CD8-positive, alpha-beta memory T cell (primary cell): ENCODE data around the gene NOVA2. TPM values are rescaled to one million over a fixed set of nuclear protein-coding genes. Genes with fewer than 3 reads are reported as not detected.
A peak's percentile ranks its signal among the peaks of the same experiment; 100 is the strongest.

Experiments
- CTCF ChIA-PET: fragments of 350-600 bp; sonication (Branson Sonifier 250); formaldehyde crosslinking; loops from one replicate; lab custom pipeline; 2021; ENCODE audit warnings: antibody characterized with exemption; lab: Charles Lee
- POLR2A ChIA-PET: fragments of 350-600 bp; sonication (Branson Sonifier 250); formaldehyde crosslinking; loops from one replicate; lab custom pipeline; 2021; ENCODE audit warnings: antibody characterized with exemption; lab: Charles Lee
- DNase-seq, 5 donors: peaks; one replicate each; pipeline versions ENCODE4 v3.0.0 to v3.0.0-alpha.2; 2020 to 2022; ENCODE audit warnings: mixed read lengths in 1 of 5
- H3K27ac ChIP-seq: one replicate; pipeline ENCODE4 v1.7.0; 2013; ENCODE audit warnings: low read depth, mild to moderate bottlenecking, low read length, moderate library complexity
- H3K27me3 ChIP-seq: 2 replicates; pipeline ENCODE4 v1.7.0; 2013; ENCODE audit warnings: low read length, mild to moderate bottlenecking; ENCODE audit not compliant: insufficient read depth, poor library complexity, severe bottlenecking
- H3K36me3 ChIP-seq: 2 replicates; pipeline ENCODE4 v1.7.0; 2013; ENCODE audit warnings: mild to moderate bottlenecking, low read length, moderate library complexity; ENCODE audit not compliant: insufficient read depth
- H3K4me1 ChIP-seq: 2 replicates; pipeline ENCODE4 v1.7.0; 2013; ENCODE audit warnings: mild to moderate bottlenecking, low read length, moderate library complexity; ENCODE audit not compliant: insufficient read depth
- H3K4me3 ChIP-seq: 2 replicates; pipeline ENCODE4 v1.7.0; 2013; ENCODE audit warnings: mild to moderate bottlenecking, low read length
- H3K9me3 ChIP-seq: 2 replicates; pipeline ENCODE4 v1.7.0; 2013; ENCODE audit warnings: mild to moderate bottlenecking, low read length
- H3K27ac Mint-ChIP-seq, 8 donors: one replicate each; pipeline ENCODE4 v1.8.0; 2020 to 2021; ENCODE audit warnings: mixed read lengths in 8 of 8, mild to moderate bottlenecking in 6 of 8, inconsistent platforms in 3 of 8, moderate library complexity in 3 of 8
- H3K27me3 Mint-ChIP-seq, 2 donors: one replicate each; pipeline ENCODE4 v1.8.0; 2020 to 2021; ENCODE audit warnings: mixed read lengths in 2 of 2, mild to moderate bottlenecking in 1 of 2, moderate library complexity in 1 of 2
- H3K36me3 Mint-ChIP-seq, 3 donors: one replicate each; pipeline ENCODE4 v1.8.0; 2020 to 2021; ENCODE audit warnings: mixed read lengths in 3 of 3, inconsistent platforms in 1 of 3, mild to moderate bottlenecking in 1 of 3
- H3K4me1 Mint-ChIP-seq, 3 donors: one replicate each; pipeline ENCODE4 v1.8.0; 2020 to 2021; ENCODE audit warnings: mixed read lengths in 3 of 3, inconsistent platforms in 1 of 3, mild to moderate bottlenecking in 1 of 3
- H3K4me3 Mint-ChIP-seq, 7 donors: one replicate each; pipeline ENCODE4 v1.8.0; 2020 to 2021; ENCODE audit warnings: mixed read lengths in 7 of 7, mild to moderate bottlenecking in 6 of 7, moderate library complexity in 4 of 7, inconsistent platforms in 2 of 7
- H3K9me3 Mint-ChIP-seq, 5 donors: one replicate each; pipeline ENCODE4 v1.8.0; 2020 to 2022; ENCODE audit warnings: mixed read lengths in 5 of 5, mild to moderate bottlenecking in 3 of 5, moderate library complexity in 2 of 5, inconsistent platforms in 1 of 5
- polyA plus RNA-seq: library from polyadenylated mRNA; unstranded; fragments of 300-500 nt; fragmentation: Illumina TruSeq; gene quantifications from one replicate; pipeline ENCODE4 v1.2.3, GENCODE V29; 2021
- total RNA-seq, 2 experiments: library from RNA; stranded (reverse); gene quantifications; one replicate each; pipeline ENCODE4 v1.2.3, GENCODE V29; 2021

NOVA2 gene
- total and polyA plus RNA-seq, 3 experiments from 2014 or later = not detected

GRCh38 chr19:46018729-46019251 lies 45.1 kb upstream of the NOVA2 start:
- H3K4me1 Mint-ChIP-seq = peaks cover 13 to 22% (median 19%) of the 10 kb centered on the region in 3 donors
- Histone ChIP-seq H3K4me1 (peaks cover 10% of the 10 kb centered on the region), H3K9me3 (no peaks in the 10 kb centered on the region), H3K27me3 (peaks cover 8% of the 10 kb centered on the region), H3K4me3 (no peak overlapping the region), H3K27ac (no peak overlapping the region), H3K36me3 (no peaks in the 10 kb centered on the region)
- peaks cover 12 to 14% of the 10 kb centered on the region in 2 donors for H3K27me3 Mint-ChIP-seq
- ChIA-PET CTCF (interaction anchor here (1.4 to 5.0 kb wide), 2 partner anchors 9 to 10 kb away, joined by 4 to 23 read pairs; no protein-coding TSS in a partner anchor), POLR2A (interaction anchor here (0.6 kb wide), 1 partner anchor 15 kb away, joined by 3 read pairs; no protein-coding TSS in a partner anchor)
- no peak overlapping the region for H3K27ac Mint-ChIP-seq
- H3K36me3 Mint-ChIP-seq = peaks cover 0 to 3% (median 0%) of the 10 kb centered on the region in 3 donors
- peak overlapping the region in 2 of 7 donors; percentile 67 to 72 for H3K4me3 Mint-ChIP-seq
- H3K9me3 Mint-ChIP-seq = no peaks in the 10 kb centered on the region
- no peak for DNase-seq

GRCh38 chr19:46017874-46018675 lies 44.4 kb upstream of the NOVA2 start:
- Mint-ChIP-seq H3K9me3 (no peaks in the 10 kb centered on the region), H3K27ac (no peak overlapping the region), H3K36me3 (peaks cover 0 to 1% (median 0%) of the 10 kb centered on the region in 3 donors), H3K4me3 (peak overlapping the region in 3 of 7 donors; percentile 23 to 72 (median 67)), H3K4me1 (peaks cover 13 to 22% (median 19%) of the 10 kb centered on the region in 3 donors), H3K27me3 (peaks cover 7 to 11% of the 10 kb centered on the region in 2 donors)
- no peak overlapping the region for H3K27ac ChIP-seq
- peaks cover 6% of the 10 kb centered on the region for H3K27me3 ChIP-seq
- POLR2A ChIA-PET = no interaction called here
- no peak for DNase-seq
- CTCF ChIA-PET = interaction anchor here (1.0 to 5.0 kb wide), 6 partner anchors 10 to 247 kb away, joined by 3 to 23 read pairs (median 5); partner anchors contain the start of genes CCDC61 and IRF2BP1
- no peaks in the 10 kb centered on the region for H3K36me3 ChIP-seq
- H3K9me3 ChIP-seq = no peaks in the 10 kb centered on the region
- H3K4me3 ChIP-seq = no peak overlapping the region
- peaks cover 10% of the 10 kb centered on the region for H3K4me1 ChIP-seq

- peaks cover 13 to 22% (median 19%) of the 10 kb centered on the region in 3 donors for H3K4me1 Mint-ChIP-seq
Measured at GRCh38 chr19:46017095-46017429, 43.4 kb upstream of the NOVA2 start.

GRCh38 chr19:46016426-46017094 lies 42.9 kb upstream of the NOVA2 start:
- ChIA-PET POLR2A (interaction anchor here (0.5 to 1.6 kb wide), 2 partner anchors 130 to 307 kb away, joined by 3 to 5 read pairs; partner anchors contain the start of gene IRF2BP1), CTCF (interaction anchor here (1.0 to 5.0 kb wide), 10 partner anchors 9 to 249 kb away, joined by 3 to 23 read pairs (median 5); partner anchors contain the start of genes CCDC61 and IRF2BP1)
- Histone ChIP-seq H3K4me1 (peaks cover 10% of the 10 kb centered on the region), H3K36me3 (no peaks in the 10 kb centered on the region), H3K9me3 (no peaks in the 10 kb centered on the region), H3K4me3 (peak overlapping the region; percentile 83), H3K27ac (no peak overlapping the region), H3K27me3 (peaks cover 5% of the 10 kb centered on the region)
- peaks cover 0 to 1% (median under 1%) of the 10 kb centered on the region in 3 donors for H3K36me3 Mint-ChIP-seq
- DNase-seq = peak; percentile 74 to 85 (median 76)
- H3K4me1 Mint-ChIP-seq = peaks cover 13 to 22% (median 19%) of the 10 kb centered on the region in 3 donors
- no peaks in the 10 kb centered on the region for H3K9me3 Mint-ChIP-seq
- H3K4me3 Mint-ChIP-seq = peak overlapping the region; percentile 88 to 96 (median 91)
- H3K27ac Mint-ChIP-seq = peak overlapping the region in 7 of 8 donors; percentile 70 to 93 (median 82)
- peaks cover 7 to 11% of the 10 kb centered on the region in 2 donors for H3K27me3 Mint-ChIP-seq

More at GRCh38 chr19:46017095-46017429, 43.4 kb upstream of the NOVA2 start:
- H3K27me3 ChIP-seq = peaks cover 5% of the 10 kb centered on the region
- no peaks in the 10 kb centered on the region for H3K9me3 Mint-ChIP-seq
- H3K27me3 Mint-ChIP-seq = peaks cover 7 to 11% of the 10 kb centered on the region in 2 donors
- peaks cover 10% of the 10 kb centered on the region for H3K4me1 ChIP-seq
- peak overlapping the region in 1 of 8 donors; percentile 55 for H3K27ac Mint-ChIP-seq
- no peak overlapping the region for H3K27ac ChIP-seq
- H3K9me3 ChIP-seq = no peaks in the 10 kb centered on the region
- POLR2A ChIA-PET = interaction anchor here (1.6 kb wide), 1 partner anchor 131 kb away, joined by 5 read pairs; the partner anchor contains the start of gene IRF2BP1
- no peak for DNase-seq
- H3K4me3 Mint-ChIP-seq = peak overlapping the region; percentile 68 to 96 (median 91)
- CTCF ChIA-PET = interaction anchor here (1.0 to 5.0 kb wide), 10 partner anchors 9 to 248 kb away, joined by 3 to 23 read pairs (median 5); partner anchors contain the start of genes CCDC61 and IRF2BP1
- no peaks in the 10 kb centered on the region for H3K36me3 ChIP-seq
- H3K36me3 Mint-ChIP-seq = peaks cover 0 to 1% (median 0%) of the 10 kb centered on the region in 3 donors
- no peak overlapping the region for H3K4me3 ChIP-seq

GRCh38 chr19:46015687-46016425 lies 42.2 kb upstream of the NOVA2 start:
- peak; percentile 33 to 65 (median 41) for DNase-seq
- Mint-ChIP-seq H3K27me3 (peaks cover 7 to 11% of the 10 kb centered on the region in 2 donors), H3K4me1 (peaks cover 13 to 22% (median 19%) of the 10 kb centered on the region in 3 donors), H3K4me3 (peak overlapping the region; percentile 88 to 96 (median 91)), H3K36me3 (peaks cover 0 to 5% (median 1%) of the 10 kb centered on the region in 3 donors), H3K9me3 (no peaks in the 10 kb centered on the region), H3K27ac (peak overlapping the region in 6 of 8 donors; percentile 70 to 89 (median 79))
- peak overlapping the region; percentile 83 for H3K4me3 ChIP-seq
- H3K36me3 ChIP-seq = no peaks in the 10 kb centered on the region
- ChIA-PET POLR2A (interaction anchor here (1.6 kb wide), 1 partner anchor 130 kb away, joined by 5 read pairs; the partner anchor contains the start of gene IRF2BP1), CTCF (interaction anchor here (1.2 to 5.0 kb wide), 3 partner anchors 10 to 88 kb away, joined by 3 to 23 read pairs (median 7); no protein-coding TSS in a partner anchor)
- peaks cover 10% of the 10 kb centered on the region for H3K4me1 ChIP-seq
- no peak overlapping the region for H3K27ac ChIP-seq
- H3K27me3 ChIP-seq = peaks cover 5% of the 10 kb centered on the region
- H3K9me3 ChIP-seq = no peaks in the 10 kb centered on the region

- Mint-ChIP-seq H3K4me3 (peak overlapping the region; percentile 70 to 84 (median 80)), H3K27me3 (peaks cover 7 to 11% of the 10 kb centered on the region in 2 donors), H3K36me3 (peaks cover 0 to 10% (median 1%) of the 10 kb centered on the region in 3 donors), H3K27ac (peak overlapping the region in 1 of 8 donors; percentile 70), H3K9me3 (no peaks in the 10 kb centered on the region), H3K4me1 (peaks cover 13 to 22% (median 19%) of the 10 kb centered on the region in 3 donors)
- peak; percentile 35 to 71 (median 56) for DNase-seq
- Histone ChIP-seq H3K27ac (no peak overlapping the region), H3K4me1 (peaks cover 10% of the 10 kb centered on the region), H3K36me3 (no peaks in the 10 kb centered on the region), H3K9me3 (no peaks in the 10 kb centered on the region), H3K4me3 (peak overlapping the region; percentile 83), H3K27me3 (peaks cover 5% of the 10 kb centered on the region)
- ChIA-PET CTCF (no interaction called here), POLR2A (interaction anchor here (1.6 kb wide), 1 partner anchor 129 kb away, joined by 5 read pairs; the partner anchor contains the start of gene IRF2BP1)
Measured at GRCh38 chr19:46014941-46015686, 41.4 kb upstream of the NOVA2 start.
